Liver (tissue), 3 donors: ENCODE data around the gene C21orf58.

Experiments
- FOXA1 ChIP-seq: IDR thresholded peaks from 2 replicates; pipeline ENCODE4 v1.6.1; 2016; ENCODE audit warnings: antibody characterized with exemption
- HNF4G ChIP-seq: IDR thresholded peaks from 2 replicates; pipeline ENCODE4 v1.6.1; 2016; ENCODE audit warnings: antibody characterized with exemption
- JUND ChIP-seq, 2 donors: IDR thresholded peaks; 2 replicates each; pipeline ENCODE4 v1.6.1; 2016; ENCODE audit warnings: antibody characterized with exemption in 2 of 2
- RAD21 ChIP-seq, 2 donors: IDR thresholded peaks; 2 replicates each; pipeline ENCODE4 v1.6.1; 2016; ENCODE audit warnings: antibody characterized with exemption in 2 of 2, mild to moderate bottlenecking in 2 of 2
- RXRA ChIP-seq, 2 donors: IDR thresholded peaks; 2 replicates each; pipeline ENCODE4 v1.6.1; 2017 to 2018; ENCODE audit warnings: antibody characterized with exemption in 2 of 2, mild to moderate bottlenecking in 1 of 2
- SP1 ChIP-seq: IDR thresholded peaks from 2 replicates; pipeline ENCODE4 v1.6.1; 2018; ENCODE audit warnings: antibody characterized with exemption, mild to moderate bottlenecking
- TF ChIP-seq, protein P1 (sequence below): IDR thresholded peaks from 2 replicates; pipeline ENCODE4 v1.6.1; 2016; ENCODE audit warnings: antibody characterized with exemption, mild to moderate bottlenecking
- TF ChIP-seq, protein P2 (sequence below): fragments of 150-350 bp; IDR thresholded peaks from 2 replicates; pipeline ENCODE4 v1.5.1; 2017; ENCODE audit warnings: improper control_type of control experiment, low read depth, low read length; ENCODE audit not compliant: missing input control
- donor health status: healthy.
- donor health status: healthy.

DNA sequence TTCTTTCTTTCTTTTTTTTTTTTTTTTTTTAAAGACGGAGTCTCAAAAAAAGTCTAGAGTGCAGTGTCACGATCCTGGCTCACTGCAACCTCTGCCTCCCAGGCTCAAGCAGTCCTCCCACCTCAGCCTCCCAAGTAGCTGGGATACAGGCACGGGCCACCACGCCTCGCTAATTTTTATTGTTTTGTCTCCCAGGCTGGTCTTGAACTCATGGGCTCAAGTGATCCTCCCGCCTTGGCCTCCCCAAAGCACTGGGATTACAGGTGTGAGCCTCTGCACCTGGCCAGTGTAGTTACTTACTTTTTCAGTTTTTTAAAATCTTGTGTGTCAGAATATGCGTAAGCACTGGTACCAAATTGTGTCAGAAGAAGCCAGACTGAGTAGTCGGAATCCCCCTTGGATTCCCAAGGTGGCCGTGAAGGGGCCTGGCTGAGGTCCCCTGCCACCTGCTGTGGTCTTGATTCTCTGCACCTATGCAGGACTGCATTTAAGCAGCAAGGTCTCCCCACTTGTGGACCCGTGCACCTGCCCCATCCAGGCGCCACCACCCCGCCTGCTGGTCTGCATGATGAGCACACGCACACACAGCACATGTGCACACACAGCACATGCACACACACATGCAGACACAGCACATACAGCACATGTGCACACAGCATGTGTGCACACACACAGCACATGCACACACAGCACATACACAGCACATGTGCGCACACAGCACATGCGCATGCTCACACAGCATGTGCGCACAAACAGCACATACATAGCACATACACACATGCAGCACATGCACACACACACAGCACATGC, 47.7 kb upstream of the C21orf58 start:
- TF ChIP-seq, protein P1, sequence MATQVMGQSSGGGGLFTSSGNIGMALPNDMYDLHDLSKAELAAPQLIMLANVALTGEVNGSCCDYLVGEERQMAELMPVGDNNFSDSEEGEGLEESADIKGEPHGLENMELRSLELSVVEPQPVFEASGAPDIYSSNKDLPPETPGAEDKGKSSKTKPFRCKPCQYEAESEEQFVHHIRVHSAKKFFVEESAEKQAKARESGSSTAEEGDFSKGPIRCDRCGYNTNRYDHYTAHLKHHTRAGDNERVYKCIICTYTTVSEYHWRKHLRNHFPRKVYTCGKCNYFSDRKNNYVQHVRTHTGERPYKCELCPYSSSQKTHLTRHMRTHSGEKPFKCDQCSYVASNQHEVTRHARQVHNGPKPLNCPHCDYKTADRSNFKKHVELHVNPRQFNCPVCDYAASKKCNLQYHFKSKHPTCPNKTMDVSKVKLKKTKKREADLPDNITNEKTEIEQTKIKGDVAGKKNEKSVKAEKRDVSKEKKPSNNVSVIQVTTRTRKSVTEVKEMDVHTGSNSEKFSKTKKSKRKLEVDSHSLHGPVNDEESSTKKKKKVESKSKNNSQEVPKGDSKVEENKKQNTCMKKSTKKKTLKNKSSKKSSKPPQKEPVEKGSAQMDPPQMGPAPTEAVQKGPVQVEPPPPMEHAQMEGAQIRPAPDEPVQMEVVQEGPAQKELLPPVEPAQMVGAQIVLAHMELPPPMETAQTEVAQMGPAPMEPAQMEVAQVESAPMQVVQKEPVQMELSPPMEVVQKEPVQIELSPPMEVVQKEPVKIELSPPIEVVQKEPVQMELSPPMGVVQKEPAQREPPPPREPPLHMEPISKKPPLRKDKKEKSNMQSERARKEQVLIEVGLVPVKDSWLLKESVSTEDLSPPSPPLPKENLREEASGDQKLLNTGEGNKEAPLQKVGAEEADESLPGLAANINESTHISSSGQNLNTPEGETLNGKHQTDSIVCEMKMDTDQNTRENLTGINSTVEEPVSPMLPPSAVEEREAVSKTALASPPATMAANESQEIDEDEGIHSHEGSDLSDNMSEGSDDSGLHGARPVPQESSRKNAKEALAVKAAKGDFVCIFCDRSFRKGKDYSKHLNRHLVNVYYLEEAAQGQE = no peak
- TF ChIP-seq FOXA1 (no peak), SP1 (no peak), HNF4G (no peak), RAD21 (IDR thresholded peaks at IDR 0.05) (no peak), RXRA (IDR thresholded peaks at IDR 0.05) (no peak), JUND (IDR thresholded peaks at IDR 0.05) (no peak)
- TF ChIP-seq, protein P2, sequence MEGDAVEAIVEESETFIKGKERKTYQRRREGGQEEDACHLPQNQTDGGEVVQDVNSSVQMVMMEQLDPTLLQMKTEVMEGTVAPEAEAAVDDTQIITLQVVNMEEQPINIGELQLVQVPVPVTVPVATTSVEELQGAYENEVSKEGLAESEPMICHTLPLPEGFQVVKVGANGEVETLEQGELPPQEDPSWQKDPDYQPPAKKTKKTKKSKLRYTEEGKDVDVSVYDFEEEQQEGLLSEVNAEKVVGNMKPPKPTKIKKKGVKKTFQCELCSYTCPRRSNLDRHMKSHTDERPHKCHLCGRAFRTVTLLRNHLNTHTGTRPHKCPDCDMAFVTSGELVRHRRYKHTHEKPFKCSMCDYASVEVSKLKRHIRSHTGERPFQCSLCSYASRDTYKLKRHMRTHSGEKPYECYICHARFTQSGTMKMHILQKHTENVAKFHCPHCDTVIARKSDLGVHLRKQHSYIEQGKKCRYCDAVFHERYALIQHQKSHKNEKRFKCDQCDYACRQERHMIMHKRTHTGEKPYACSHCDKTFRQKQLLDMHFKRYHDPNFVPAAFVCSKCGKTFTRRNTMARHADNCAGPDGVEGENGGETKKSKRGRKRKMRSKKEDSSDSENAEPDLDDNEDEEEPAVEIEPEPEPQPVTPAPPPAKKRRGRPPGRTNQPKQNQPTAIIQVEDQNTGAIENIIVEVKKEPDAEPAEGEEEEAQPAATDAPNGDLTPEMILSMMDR = no peak
